SU-DHL-6 (cell line): ENCODE measurements around the gene TLR9.

ENCODE experiments used
- CTCF ChIP-seq: fragments of 200-600 bp; sonication (generic); IDR thresholded peaks from one replicate; pipeline ENCODE4 v1.5.1; 2017; ENCODE audit warnings: antibody characterized with exemption, mild to moderate bottlenecking, low read length, moderate library complexity; ENCODE audit not compliant: insufficient read depth, poor library complexity, severe bottlenecking
- EZH2phosphoT487 ChIP-seq: fragments of 200-600 bp; sonication (generic), shearing (Covaris generic); conservative IDR thresholded peaks from 2 replicates; pipeline ENCODE4 v1.6.1; 2018; ENCODE audit warnings: mild to moderate bottlenecking, antibody characterized with exemption, low read length, moderate library complexity, mixed read lengths

GRCh38 chr3:52223449-52224408, 1.7 kb downstream of the TLR9 start:
- TF ChIP-seq CTCF (no peak), EZH2phosphoT487 (no peak)
